ENCODE results near the gene FRMD4A.

- TF ChIP-seq SIN3A (IDR thresholded peaks at IDR 0.05; ENCODE audit: low read depth, low read length): no peak
- TF ChIP-seq SIX5 (IDR thresholded peaks at IDR 0.05; ENCODE audit: low read depth, low read length, severe bottlenecking): no peak
- TF ChIP-seq, protein P1, sequence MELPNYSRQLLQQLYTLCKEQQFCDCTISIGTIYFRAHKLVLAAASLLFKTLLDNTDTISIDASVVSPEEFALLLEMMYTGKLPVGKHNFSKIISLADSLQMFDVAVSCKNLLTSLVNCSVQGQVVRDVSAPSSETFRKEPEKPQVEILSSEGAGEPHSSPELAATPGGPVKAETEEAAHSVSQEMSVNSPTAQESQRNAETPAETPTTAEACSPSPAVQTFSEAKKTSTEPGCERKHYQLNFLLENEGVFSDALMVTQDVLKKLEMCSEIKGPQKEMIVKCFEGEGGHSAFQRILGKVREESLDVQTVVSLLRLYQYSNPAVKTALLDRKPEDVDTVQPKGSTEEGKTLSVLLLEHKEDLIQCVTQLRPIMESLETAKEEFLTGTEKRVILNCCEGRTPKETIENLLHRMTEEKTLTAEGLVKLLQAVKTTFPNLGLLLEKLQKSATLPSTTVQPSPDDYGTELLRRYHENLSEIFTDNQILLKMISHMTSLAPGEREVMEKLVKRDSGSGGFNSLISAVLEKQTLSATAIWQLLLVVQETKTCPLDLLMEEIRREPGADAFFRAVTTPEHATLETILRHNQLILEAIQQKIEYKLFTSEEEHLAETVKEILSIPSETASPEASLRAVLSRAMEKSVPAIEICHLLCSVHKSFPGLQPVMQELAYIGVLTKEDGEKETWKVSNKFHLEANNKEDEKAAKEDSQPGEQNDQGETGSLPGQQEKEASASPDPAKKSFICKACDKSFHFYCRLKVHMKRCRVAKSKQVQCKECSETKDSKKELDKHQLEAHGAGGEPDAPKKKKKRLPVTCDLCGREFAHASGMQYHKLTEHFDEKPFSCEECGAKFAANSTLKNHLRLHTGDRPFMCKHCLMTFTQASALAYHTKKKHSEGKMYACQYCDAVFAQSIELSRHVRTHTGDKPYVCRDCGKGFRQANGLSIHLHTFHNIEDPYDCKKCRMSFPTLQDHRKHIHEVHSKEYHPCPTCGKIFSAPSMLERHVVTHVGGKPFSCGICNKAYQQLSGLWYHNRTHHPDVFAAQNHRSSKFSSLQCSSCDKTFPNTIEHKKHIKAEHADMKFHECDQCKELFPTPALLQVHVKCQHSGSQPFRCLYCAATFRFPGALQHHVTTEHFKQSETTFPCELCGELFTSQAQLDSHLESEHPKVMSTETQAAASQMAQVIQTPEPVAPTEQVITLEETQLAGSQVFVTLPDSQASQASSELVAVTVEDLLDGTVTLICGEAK (IDR thresholded peaks at IDR 0.05; ENCODE audit: borderline replicate concordance): no peak
Observed at GRCh38 chr10:13788320-13788600, 542.5 kb downstream of the FRMD4A start.

Data from GM12878 (cell line).